DOHH2 (cell line): ENCODE results near the gene OCLN.

Experiments
- CTCF ChIP-seq: fragments of 200-600 bp; sonication (generic); IDR thresholded peaks from one replicate; pipeline ENCODE4 v1.5.1; 2014; ENCODE audit warnings: antibody characterized with exemption, mild to moderate bottlenecking, low read depth, low read length; ENCODE audit not compliant: poor library complexity, severe bottlenecking
- EZH2phosphoT487 ChIP-seq: fragments of 200-600 bp; sonication (generic); IDR thresholded peaks from 2 replicates; pipeline ENCODE4 v1.6.1; 2017; ENCODE audit warnings: borderline replicate concordance, mild to moderate bottlenecking, antibody characterized with exemption, low read length, moderate library complexity, mixed read lengths

GRCh38 chr5:69530561-69531405, 38.2 kb downstream of the OCLN start:
- TF ChIP-seq CTCF (no peak), EZH2phosphoT487 (no peak)
